Mesothelial cell of epicardium (in vitro differentiated cells): ENCODE results near the gene COA4. TPM values are rescaled to one million over a fixed set of nuclear protein-coding genes. Genes with fewer than 3 reads are reported as not detected.

Experiments used
- DNase-seq, 2 experiments: peaks; one replicate each; pipeline ENCODE4 v3.0.0; 2021; ENCODE audit warnings: low spot score in 2 of 2; ENCODE audit not compliant: unreplicated experiment in 2 of 2
- H3K27ac Mint-ChIP-seq: 2 replicates; pipeline ENCODE4 v1.8.0; 2021; ENCODE audit warnings: mixed read lengths
- H3K27me3 Mint-ChIP-seq: 2 replicates; pipeline ENCODE4 v1.8.0; 2021; ENCODE audit warnings: low read depth, mixed read lengths
- H3K36me3 Mint-ChIP-seq: 2 replicates; pipeline ENCODE4 v1.8.0; 2021; ENCODE audit warnings: mixed read lengths
- H3K4me1 Mint-ChIP-seq: 2 replicates; pipeline ENCODE4 v1.8.0; 2021; ENCODE audit warnings: mixed read lengths
- H3K4me3 Mint-ChIP-seq: 2 replicates; pipeline ENCODE4 v1.8.0; 2021; ENCODE audit warnings: mild to moderate bottlenecking, moderate library complexity, mixed read lengths
- H3K9me3 Mint-ChIP-seq: 2 replicates; pipeline ENCODE4 v1.8.0; 2021; ENCODE audit warnings: mixed read lengths
- CTCF ChIP-seq: fragments of 200-600 bp; sonication (generic); IDR thresholded peaks from one replicate; pipeline ENCODE4 v1.5.0; 2021; ENCODE audit warnings: antibody characterized with exemption; ENCODE audit not compliant: unreplicated experiment
- total RNA-seq: library from RNA; stranded (reverse); gene quantifications from 3 replicates; pipeline ENCODE4 v1.2.1, GENCODE V29; 2021

Gene COA4
- total RNA-seq, 1 donor from 2014 or later: 64.0 TPM

GRCh38 chr11:73912026-73912425 lies 35.4 kb upstream of the COA4 start:
- Mint-ChIP-seq H3K27me3 (no peaks in the 10 kb centered on the region), H3K4me3 (no peak overlapping the region), H3K9me3 (no peaks in the 10 kb centered on the region), H3K36me3 (peaks cover 28% of the 10 kb centered on the region), H3K4me1 (no peaks in the 10 kb centered on the region), H3K27ac (no peak overlapping the region)
- TF ChIP-seq CTCF: no peak
- no peak for DNase-seq

GRCh38 chr11:73907191-73907590 lies 30.5 kb upstream of the COA4 start:
- H3K9me3 Mint-ChIP-seq: no peaks in the 10 kb centered on the region
- peaks cover 18% of the 10 kb centered on the region for H3K36me3 Mint-ChIP-seq
- H3K27me3 Mint-ChIP-seq: no peaks in the 10 kb centered on the region
- H3K27ac Mint-ChIP-seq: no peak overlapping the region
- no peak for TF ChIP-seq CTCF
- H3K4me3 Mint-ChIP-seq: no peak overlapping the region
- H3K4me1 Mint-ChIP-seq: no peaks in the 10 kb centered on the region
- DNase-seq: no peak

GRCh38 chr11:73902303-73902702 lies 25.7 kb upstream of the COA4 start:
- Mint-ChIP-seq H3K27me3 (no peaks in the 10 kb centered on the region), H3K9me3 (no peaks in the 10 kb centered on the region), H3K4me1 (no peaks in the 10 kb centered on the region), H3K4me3 (no peak overlapping the region), H3K36me3 (peaks cover 26% of the 10 kb centered on the region), H3K27ac (no peak overlapping the region)
- no peak for TF ChIP-seq CTCF
- no peak for DNase-seq

GRCh38 chr11:73894725-73895335 lies 18.2 kb upstream of the COA4 start:
- Mint-ChIP-seq H3K27ac (no peak overlapping the region), H3K36me3 (peaks cover 21% of the 10 kb centered on the region), H3K4me3 (no peak overlapping the region), H3K4me1 (no peaks in the 10 kb centered on the region), H3K9me3 (no peaks in the 10 kb centered on the region), H3K27me3 (no peaks in the 10 kb centered on the region)
- TF ChIP-seq CTCF: no peak
- no peak for DNase-seq

- DNase-seq: no peak
- no peak overlapping the region for H3K4me3 Mint-ChIP-seq
- no peak for TF ChIP-seq CTCF
- no peaks in the 10 kb centered on the region for H3K4me1 Mint-ChIP-seq
- no peaks in the 10 kb centered on the region for H3K9me3 Mint-ChIP-seq
- H3K27ac Mint-ChIP-seq: no peak overlapping the region
- H3K36me3 Mint-ChIP-seq: peaks cover 14% of the 10 kb centered on the region
- no peaks in the 10 kb centered on the region for H3K27me3 Mint-ChIP-seq
Measured at GRCh38 chr11:73893041-73893440, 16.4 kb upstream of the COA4 start.

- TF ChIP-seq CTCF: no peak
- no peaks in the 10 kb centered on the region for H3K27me3 Mint-ChIP-seq
- no peak overlapping the region for H3K4me3 Mint-ChIP-seq
- H3K9me3 Mint-ChIP-seq: peaks cover 3% of the 10 kb centered on the region
- H3K36me3 Mint-ChIP-seq: peaks cover 18% of the 10 kb centered on the region
- DNase-seq: no peak
- no peak overlapping the region for H3K27ac Mint-ChIP-seq
- H3K4me1 Mint-ChIP-seq: no peaks in the 10 kb centered on the region
Measured at GRCh38 chr11:73889536-73889935, 12.9 kb upstream of the COA4 start.
